ENCODE measurements around the gene ORM1.
"Not testable (repeated sequence)": the region's sequence is repeated elsewhere in the genome, so short reads cannot be mapped to it uniquely, and the experiment has no call there.

Gene ORM1

GRCh38 chr9:114325684-114326254, 2.9 kb downstream of the ORM1 start:
- DNase-seq = not testable (repeated sequence)

GRCh38 chr9:114327749-114328148, 4.9 kb downstream of the ORM1 start:
- DNase-seq = no peak

DNA sequence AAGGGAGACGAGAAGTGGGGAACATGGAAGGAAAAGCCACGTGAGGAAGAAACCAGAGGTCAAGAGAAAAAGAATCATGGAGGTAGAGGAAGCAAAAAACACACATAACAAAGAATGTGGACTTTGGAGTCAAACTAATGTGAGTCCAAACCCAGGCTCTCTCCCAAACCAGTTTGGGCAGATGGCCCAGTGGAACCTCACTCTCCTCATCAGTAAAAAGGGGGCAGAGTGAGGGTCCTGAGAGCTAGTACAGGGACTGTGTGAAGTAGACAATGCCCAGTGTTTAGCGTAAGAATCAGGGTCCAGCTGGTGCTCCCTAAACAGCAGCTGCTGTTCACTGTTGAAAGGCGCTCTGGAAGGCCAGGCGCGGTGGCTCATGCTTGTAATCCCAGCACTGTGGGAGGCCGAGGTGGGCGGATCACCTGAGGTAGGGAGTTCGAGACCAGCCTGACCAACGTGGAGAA, 5.5 kb downstream of the ORM1 start:
- DNase-seq = not testable (repeated sequence)

GRCh38 chr9:114328937-114329624, 6.2 kb downstream of the ORM1 start:
- not testable (repeated sequence) for DNase-seq

DNA sequence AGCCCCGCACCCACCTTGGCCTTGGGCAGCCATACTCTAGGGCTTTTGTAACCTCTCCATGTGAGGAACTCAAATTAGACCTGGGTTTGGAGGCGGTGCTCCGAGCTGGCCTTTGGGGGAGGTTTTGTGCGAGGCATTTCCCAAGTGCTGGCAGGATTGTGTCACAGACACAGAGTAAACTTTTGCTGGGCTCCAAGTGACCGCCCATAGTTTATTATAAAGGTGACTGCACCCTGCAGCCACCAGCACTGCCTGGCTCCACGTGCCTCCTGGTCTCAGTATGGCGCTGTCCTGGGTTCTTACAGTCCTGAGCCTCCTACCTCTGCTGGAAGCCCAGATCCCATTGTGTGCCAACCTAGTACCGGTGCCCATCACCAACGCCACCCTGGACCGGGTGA, 6.7 kb downstream of the ORM1 start, which contains the start of gene ORM2:
Gene ORM2 (plus strand): TSS at position 245 of the 398 bp plus-strand sequence. CDS start 36 bp downstream, at position 281.
- DNase-seq = not testable (repeated sequence)

DNA sequence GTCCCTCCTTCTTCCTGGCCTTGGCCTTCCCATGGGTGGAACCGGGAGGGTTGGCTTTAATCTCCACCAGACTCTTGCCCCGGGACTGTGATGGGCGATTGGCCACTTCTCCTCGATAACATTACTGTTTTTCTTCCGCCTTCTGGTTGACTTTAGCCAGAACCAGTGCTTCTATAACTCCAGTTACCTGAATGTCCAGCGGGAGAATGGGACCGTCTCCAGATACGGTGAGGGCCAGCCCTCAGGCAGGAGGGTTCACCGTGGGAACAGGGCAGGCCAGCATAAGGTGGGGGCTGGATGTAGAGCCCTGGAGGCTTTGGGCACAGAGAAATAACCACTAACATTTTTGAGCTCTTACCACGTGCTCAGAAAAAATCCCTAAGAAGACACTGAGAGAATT, 7.7 kb downstream of the ORM1 start:
- no peak for DNase-seq

DNA sequence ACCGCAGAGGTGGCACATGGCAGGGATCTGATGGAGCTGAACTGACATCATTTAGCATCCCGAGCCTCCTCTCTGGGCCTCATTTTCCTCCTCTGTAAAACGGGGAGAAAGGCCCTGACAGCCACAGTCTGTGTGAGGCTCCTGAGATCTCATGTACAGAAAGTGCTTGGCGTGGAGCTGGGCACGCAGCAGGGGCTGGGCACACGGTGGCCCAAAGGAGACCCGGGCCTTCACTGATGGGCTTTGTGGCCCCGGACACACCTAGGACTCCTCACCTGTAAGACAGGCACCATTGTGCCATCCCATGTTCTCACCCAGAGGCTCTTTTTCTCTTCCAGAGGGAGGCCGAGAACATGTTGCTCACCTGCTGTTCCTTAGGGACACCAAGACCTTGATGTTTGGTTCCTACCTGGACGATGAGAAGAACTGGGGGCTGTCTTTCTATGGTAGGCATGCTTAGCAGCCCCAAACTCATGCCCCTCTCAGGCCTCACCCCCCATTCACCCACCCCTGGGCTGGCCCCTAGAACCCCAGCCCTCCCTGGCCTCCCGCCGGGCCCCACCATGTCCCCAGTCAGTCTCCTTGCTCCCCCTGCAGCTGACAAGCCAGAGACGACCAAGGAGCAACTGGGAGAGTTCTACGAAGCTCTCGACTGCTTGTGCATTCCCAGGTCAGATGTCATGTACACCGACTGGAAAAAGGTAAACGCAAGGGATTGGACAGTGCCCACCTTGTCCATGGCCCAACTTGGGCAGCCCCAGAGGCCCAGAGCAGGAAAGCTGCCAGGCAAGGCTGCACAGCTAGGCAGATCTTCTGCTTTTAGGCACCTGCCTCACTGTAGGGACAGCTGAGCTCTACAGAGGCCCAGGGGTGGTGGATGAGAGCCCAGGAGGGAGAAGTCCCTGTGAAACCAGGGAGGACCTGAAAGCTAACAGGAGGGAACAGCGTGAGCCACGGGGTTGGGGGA, 8.6 kb downstream of the ORM1 start:
- not testable (repeated sequence) for DNase-seq

DNA sequence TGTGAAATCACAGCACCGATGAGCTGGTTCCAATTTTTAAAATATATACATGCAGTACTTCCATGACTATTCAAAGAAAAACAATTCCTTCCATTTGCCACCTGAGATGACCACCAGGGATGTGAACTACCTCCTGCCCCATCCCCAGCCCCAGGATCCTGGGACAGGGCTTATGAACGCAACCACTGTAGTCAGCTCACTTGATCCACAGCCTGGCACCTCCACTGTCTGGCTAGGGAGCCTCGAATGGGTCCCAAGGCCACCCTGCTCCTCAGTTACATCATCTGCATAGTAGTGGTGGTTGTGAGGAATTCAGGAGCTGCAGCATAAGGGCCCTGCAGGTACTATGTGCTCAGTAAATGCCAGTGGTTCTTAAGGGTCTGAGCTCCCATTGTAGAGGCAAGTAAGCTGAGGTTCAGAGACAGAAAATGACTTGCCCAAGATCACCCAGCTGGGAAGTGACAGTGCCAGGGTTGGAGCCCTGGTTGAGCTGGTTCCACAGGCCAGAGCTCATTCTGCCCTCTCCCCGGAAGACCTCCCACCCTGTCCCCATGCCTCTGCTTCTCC, 9.7 kb downstream of the ORM1 start:
- DNase-seq = not testable (repeated sequence)

GRCh38 chr9:114333718-114334117, 10.8 kb downstream of the ORM1 start:
- not testable (repeated sequence) for DNase-seq

- DNase-seq = no peak
Measured at GRCh38 chr9:114334490-114334889, 11.6 kb downstream of the ORM1 start.

- no peak for DNase-seq
Measured at GRCh38 chr9:114335745-114336144, 12.8 kb downstream of the ORM1 start.

DNA sequence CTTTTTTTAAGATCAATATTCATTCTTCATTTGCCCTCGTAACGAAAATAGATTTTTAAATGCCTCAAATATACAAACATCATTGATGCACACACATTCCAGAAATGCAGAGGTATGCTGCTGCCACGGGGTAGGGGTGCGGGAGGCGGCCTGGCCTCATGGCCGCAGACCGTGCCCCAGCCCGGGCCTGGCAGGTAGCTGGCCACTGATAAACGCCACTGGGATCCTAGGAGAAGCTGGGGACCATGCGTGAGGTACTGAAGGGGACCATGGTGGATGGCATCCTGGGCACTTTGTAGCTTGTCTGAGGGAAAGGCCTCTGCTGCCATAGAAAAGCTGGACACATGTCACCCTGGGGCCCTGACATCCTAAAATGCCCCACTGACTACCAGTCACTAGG, 13.3 kb downstream of the ORM1 start:
- DNase-seq = no peak

DNA sequence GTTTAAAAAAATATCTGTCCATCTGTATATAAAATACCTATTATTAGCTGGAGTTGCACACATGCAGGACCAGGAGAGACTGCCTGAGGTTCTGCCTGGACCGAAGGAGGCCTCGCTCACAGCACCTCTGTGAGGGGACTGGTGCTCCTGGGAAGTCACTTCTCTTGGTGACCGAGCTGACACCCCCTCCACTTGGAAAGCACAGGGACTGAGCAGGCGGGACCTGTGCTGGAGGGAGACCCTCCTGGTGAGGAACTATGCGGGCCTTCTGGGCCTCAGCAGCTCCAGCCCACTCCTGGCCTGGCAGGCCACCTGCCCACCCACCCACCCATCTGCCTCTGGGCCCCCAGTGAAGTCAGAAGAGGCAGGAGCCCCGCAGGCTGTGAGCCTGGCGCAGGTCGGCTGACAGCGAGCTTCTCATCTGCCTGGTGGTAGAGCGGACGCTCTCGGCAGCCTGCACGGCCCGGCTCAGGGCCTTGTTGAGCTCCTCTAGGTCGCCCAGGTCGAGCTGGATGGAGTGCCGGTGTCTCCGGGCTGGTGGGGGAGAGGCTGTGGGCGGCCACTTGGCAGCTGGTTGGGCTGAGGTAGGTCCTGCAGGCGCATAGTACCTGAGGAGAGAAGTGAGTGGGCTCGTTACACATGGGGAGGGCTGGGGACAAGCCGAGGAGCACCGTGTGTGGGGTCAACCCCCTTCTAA, 13.9 kb downstream of the ORM1 start:
- no peak for DNase-seq

GRCh38 chr9:114338187-114338586, 15.3 kb downstream of the ORM1 start:
- DNase-seq = no peak

DNA sequence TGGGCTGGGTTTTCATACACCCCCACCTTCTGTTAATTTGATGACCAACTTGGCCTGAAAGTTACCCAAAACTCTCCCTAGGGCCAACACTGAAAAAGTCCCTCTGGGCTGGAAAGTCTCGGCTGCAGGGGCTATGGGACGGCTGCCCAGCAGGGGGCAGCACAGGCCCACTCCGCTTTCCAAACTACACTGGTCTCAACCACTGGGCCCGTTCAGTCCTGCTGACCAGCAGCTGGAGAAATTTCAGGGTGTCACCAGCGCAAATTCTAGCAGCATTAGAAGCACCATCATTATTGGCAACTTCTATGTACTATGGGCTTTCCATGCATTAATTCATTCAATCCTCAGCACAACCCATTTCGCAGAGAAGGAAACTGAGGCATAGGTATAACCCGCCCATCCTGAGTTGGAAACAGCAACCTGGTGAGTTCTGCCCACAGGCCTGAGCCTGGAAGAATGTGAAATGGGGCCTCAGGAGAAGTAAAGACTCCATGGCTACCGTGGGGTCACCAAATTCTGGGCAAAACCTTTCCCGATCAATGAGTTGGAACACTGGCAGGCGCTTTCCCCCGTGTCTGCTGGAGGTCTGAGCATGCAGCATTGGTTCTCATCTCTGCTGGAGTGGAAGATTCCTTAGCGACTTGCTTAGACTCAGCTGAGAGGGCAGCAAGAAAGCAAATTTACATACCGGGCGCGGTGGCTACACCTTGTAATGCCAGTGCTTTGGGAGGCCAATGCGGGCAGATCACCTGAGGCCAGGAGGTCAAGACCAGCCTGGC, 16.4 kb downstream of the ORM1 start:
- DNase-seq = peak; percentile 47

GRCh38 chr9:114341152-114341830, 18.4 kb downstream of the ORM1 start:
- DNase-seq = no peak

DNA sequence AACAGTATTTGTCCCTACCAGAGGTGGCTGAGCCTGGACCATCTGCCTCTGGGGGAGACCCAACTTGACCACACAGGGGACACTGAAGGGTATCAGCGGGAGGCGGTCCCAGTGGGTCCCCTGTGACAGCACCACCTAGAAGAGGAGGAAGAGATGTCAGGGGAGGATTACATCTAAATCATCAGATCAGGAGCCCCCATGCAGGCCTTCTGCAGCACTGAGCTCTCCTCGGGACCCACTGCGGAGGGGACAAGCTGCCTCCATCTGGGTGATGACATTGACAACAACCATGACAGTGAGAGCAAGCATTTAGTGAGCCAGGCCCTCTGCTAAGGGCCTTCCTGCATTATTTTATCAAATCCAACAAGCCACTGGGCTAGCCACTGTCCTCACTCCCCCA, 19.1 kb downstream of the ORM1 start:
- no peak for DNase-seq

- no peak for DNase-seq
Measured at GRCh38 chr9:114342755-114343440, 20.0 kb downstream of the ORM1 start.

DNA sequence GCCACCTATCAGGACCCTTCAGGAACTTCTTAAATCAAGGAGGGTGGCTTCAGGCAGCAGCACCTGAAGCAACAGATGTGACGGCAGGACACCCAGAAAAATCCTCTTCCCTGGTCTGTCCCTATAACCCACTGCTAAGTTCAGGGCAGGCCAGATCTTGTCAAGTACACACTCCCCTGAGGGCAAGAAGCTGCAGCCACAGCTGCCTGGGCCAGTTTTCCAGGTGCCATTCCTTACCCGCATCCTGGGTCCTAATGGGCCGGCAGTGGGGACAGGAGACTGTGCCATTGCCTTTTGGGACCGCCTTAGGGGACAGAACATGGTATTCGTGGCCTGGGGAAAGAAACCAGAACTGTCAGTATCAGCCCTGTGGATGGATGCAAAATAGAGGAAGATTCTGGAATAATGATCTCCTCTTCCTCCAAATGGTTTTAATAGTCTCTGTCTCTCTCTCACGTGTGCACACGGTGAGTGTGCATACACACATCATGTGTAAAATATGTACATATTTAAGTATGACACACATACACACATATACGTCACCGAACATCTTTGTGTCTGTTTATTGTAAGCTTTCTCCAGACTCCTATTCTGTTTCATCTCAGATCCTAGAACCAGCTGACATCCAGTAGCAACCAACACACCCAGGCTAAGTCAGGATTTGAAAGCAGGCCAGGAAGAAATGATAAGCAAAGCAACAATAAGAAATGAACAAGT, 20.7 kb downstream of the ORM1 start:
- peak; percentile 13 for DNase-seq

Measured in fibroblast of skin of back (primary cell).